Measurements from ENCODE around the gene GPAT3. TPM values are rescaled to one million over a fixed set of nuclear protein-coding genes. Genes with fewer than 3 reads are reported as not detected.

GPAT3 gene
- total RNA-seq, 4 donors from 2014 or later, result 11.8 to 23.4 (median 21.0) TPM

- DNase-seq (ENCODE audit: low spot score), result no peak
- no peak for ATAC-seq (ENCODE audit: low FRiP score)
- no peak for TF ChIP-seq CTCF (IDR thresholded peaks at IDR 0.05)
Observed at GRCh38 chr4:83599183-83599582, 63.3 kb downstream of the GPAT3 start.

GRCh38 chr4:83603129-83603528 is 67.2 kb downstream of the GPAT3 start:
- ATAC-seq (ENCODE audit: low FRiP score) (no peak), DNase-seq (ENCODE audit: low spot score) (no peak)
- TF ChIP-seq CTCF (IDR thresholded peaks at IDR 0.05), result no peak

- no peak for TF ChIP-seq CTCF (IDR thresholded peaks at IDR 0.05)
- DNase-seq (ENCODE audit: low spot score), result no peak
- no peak for ATAC-seq (ENCODE audit: low FRiP score)
Observed at GRCh38 chr4:83604321-83604720, 68.4 kb downstream of the GPAT3 start.

- ATAC-seq (ENCODE audit: low FRiP score) (no peak), DNase-seq (ENCODE audit: low spot score) (no peak)
- TF ChIP-seq CTCF (IDR thresholded peaks at IDR 0.05), result no peak
Observed at GRCh38 chr4:83605210-83605609, 69.3 kb downstream of the GPAT3 start.

- DNase-seq (ENCODE audit: low spot score), result no peak
- no peak for ATAC-seq (ENCODE audit: low FRiP score)
- TF ChIP-seq CTCF (IDR thresholded peaks at IDR 0.05), result no peak
Observed at GRCh38 chr4:83605744-83606172, 69.8 kb downstream of the GPAT3 start.

- no peak for TF ChIP-seq CTCF (IDR thresholded peaks at IDR 0.05)
- ATAC-seq (ENCODE audit: low FRiP score) (no peak), DNase-seq (ENCODE audit: low spot score) (no peak)
Observed at GRCh38 chr4:83606460-83606859, 70.6 kb downstream of the GPAT3 start.

GRCh38 chr4:83606898-83607297 is 71.0 kb downstream of the GPAT3 start:
- DNase-seq (ENCODE audit: low spot score), result no peak
- ATAC-seq (ENCODE audit: low FRiP score), result no peak
- TF ChIP-seq CTCF (IDR thresholded peaks at IDR 0.05), result no peak

Measured in omental fat pad (tissue), 4 donors.